Effector CD8-positive, alpha-beta T cell (primary cell): ENCODE measurements around the gene ABCA5.
"Not testable (repeated sequence)": the region's sequence is repeated elsewhere in the genome, so short reads cannot be mapped to it uniquely, and the experiment has no call there.

Experiments
- DNase-seq: peaks from one replicate; lab custom pipeline; 2025; lab: John Stamatoyannopoulos, UW

The ABCA5 gene

DNA sequence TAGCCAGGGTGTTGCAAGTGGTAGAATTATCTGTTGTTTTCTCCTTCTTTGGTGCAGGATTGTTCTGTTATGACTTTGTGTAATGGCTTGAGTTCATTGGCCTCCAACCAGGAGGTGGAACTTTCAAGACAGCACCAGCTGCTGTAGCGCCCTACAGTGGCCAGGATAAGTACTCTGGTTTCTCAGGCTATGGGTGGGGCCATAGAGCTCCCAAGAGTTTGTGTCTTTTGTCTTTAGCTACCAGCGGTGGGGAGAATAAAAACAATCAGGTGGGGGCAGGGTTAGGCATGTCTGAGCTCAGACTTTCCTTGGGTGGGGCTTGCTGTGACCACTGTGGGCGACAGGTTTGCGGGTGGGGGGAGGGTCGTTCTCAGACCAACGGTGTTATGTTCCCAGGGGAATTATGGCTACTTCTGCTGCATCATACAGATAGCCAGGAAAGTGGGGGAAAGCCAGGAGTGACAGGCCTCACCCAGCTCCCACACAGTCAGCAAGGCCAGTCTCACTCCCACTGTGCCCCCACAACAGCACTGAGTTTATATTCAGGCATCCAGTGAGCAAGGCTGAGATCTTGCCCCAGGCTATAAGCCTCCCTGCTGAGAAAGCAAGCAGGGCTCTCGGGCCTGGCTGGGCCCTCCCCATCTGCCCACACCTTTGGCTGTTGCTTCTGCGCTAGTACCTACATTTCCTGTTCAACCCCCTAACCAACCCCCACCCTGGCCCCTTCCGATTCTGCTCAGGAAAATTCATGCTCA lies 113.7 kb downstream of the ABCA5 start:
- DNase-seq, result no peak

- no peak for DNase-seq
Observed at GRCh38 chr17:69208640-69209039, 118.3 kb downstream of the ABCA5 start.

GRCh38 chr17:69207151-69207550 lies 119.8 kb downstream of the ABCA5 start:
- DNase-seq, result no peak

- no peak for DNase-seq
Observed at GRCh38 chr17:69198238-69198637, 128.7 kb downstream of the ABCA5 start.

GRCh38 chr17:69196105-69196653 lies 130.8 kb downstream of the ABCA5 start:
- DNase-seq, result not testable (repeated sequence)
